Astrocyte (in vitro differentiated cells and primary cell): ENCODE results near the gene PKP4. TPM values are rescaled to one million over a fixed set of nuclear protein-coding genes. Genes with fewer than 3 reads are reported as not detected.

ENCODE experiments used
- DNase-seq: peaks from one replicate; pipeline ENCODE4 v3.0.0-alpha.2; 2010; ENCODE audit warnings: low read depth
- FAIRE-seq: peaks from 2 replicates; lab custom pipeline; 2011; peaks lifted over from hg19 to GRCh38; lab: Jason Lieb, UNC
- H2AFZ ChIP-seq: 2 replicates; pipeline ENCODE4 v1.6.0; 2012; ENCODE audit warnings: low read depth, low read length, inconsistent platforms
- H3K27ac ChIP-seq: 2 replicates; pipeline ENCODE4 v1.5.1; 2011; ENCODE audit warnings: low read depth, low read length, inconsistent platforms
- H3K27me3 ChIP-seq: 2 replicates; pipeline ENCODE4 v1.6.0; 2011; ENCODE audit warnings: low read length, inconsistent platforms; ENCODE audit not compliant: insufficient read depth
- H3K36me3 ChIP-seq: 2 replicates; pipeline ENCODE4 v1.5.1; 2011; ENCODE audit warnings: low read length, inconsistent platforms; ENCODE audit not compliant: insufficient read depth
- H3K4me1 ChIP-seq: 2 replicates; pipeline ENCODE4 v1.5.1; 2011; ENCODE audit warnings: low read length, inconsistent platforms; ENCODE audit not compliant: insufficient read depth
- H3K4me2 ChIP-seq: 2 replicates; pipeline ENCODE4 v1.6.0; 2012; ENCODE audit warnings: low read length, inconsistent platforms
- H3K4me3 ChIP-seq: 2 replicates; pipeline ENCODE4 v1.5.1; 2011; ENCODE audit warnings: low read depth, mild to moderate bottlenecking, low read length, inconsistent platforms; ENCODE audit not compliant: insufficient read depth
- H3K79me2 ChIP-seq: 2 replicates; pipeline ENCODE4 v1.6.0; 2012; ENCODE audit warnings: mild to moderate bottlenecking, low read length, inconsistent platforms; ENCODE audit not compliant: insufficient read depth
- H3K9ac ChIP-seq: 2 replicates; pipeline ENCODE4 v1.6.0; 2012; ENCODE audit warnings: mild to moderate bottlenecking, low read length, inconsistent platforms
- H3K9me3 ChIP-seq: 2 replicates; pipeline ENCODE4 v1.5.1; 2012; ENCODE audit warnings: low read depth, mild to moderate bottlenecking, low read length, inconsistent platforms; ENCODE audit not compliant: insufficient read depth
- H4K20me1 ChIP-seq: 2 replicates; pipeline ENCODE4 v1.6.0; 2012; ENCODE audit warnings: low read length, inconsistent platforms; ENCODE audit not compliant: insufficient read depth
- H3K27ac Mint-ChIP-seq: one replicate; pipeline ENCODE4 v1.8.0; 2021; ENCODE audit warnings: mild to moderate bottlenecking, mixed read lengths; ENCODE audit not compliant: unreplicated experiment
- H3K27me3 Mint-ChIP-seq: one replicate; pipeline ENCODE4 v1.8.0; 2021; ENCODE audit warnings: low read depth, mixed read lengths; ENCODE audit not compliant: unreplicated experiment
- H3K36me3 Mint-ChIP-seq: one replicate; pipeline ENCODE4 v1.8.0; 2021; ENCODE audit warnings: low read depth, mixed read lengths; ENCODE audit not compliant: unreplicated experiment
- H3K4me1 Mint-ChIP-seq: one replicate; pipeline ENCODE4 v1.8.0; 2021; ENCODE audit warnings: low read depth, mixed read lengths; ENCODE audit not compliant: unreplicated experiment
- H3K4me3 Mint-ChIP-seq: one replicate; pipeline ENCODE4 v1.8.0; 2021; ENCODE audit warnings: mild to moderate bottlenecking, moderate library complexity, mixed read lengths; ENCODE audit not compliant: unreplicated experiment
- H3K9me3 Mint-ChIP-seq: one replicate; pipeline ENCODE4 v1.8.0; 2021; ENCODE audit warnings: mild to moderate bottlenecking, mixed read lengths; ENCODE audit not compliant: unreplicated experiment
- CTCF ChIP-seq: IDR thresholded peaks from 2 replicates; pipeline ENCODE4 v1.5.1; 2011; ENCODE audit warnings: low read depth, mild to moderate bottlenecking, inconsistent platforms, low read length, moderate library complexity; ENCODE audit not compliant: insufficient read depth
- EZH2 ChIP-seq: IDR thresholded peaks from 2 replicates; pipeline ENCODE4 v1.6.1; 2012; ENCODE audit warnings: mild to moderate bottlenecking, low read length, inconsistent platforms; ENCODE audit not compliant: insufficient read depth
- total RNA-seq: library from RNA; stranded (reverse); gene quantifications from 2 replicates; pipeline ENCODE4 v1.2.1, GENCODE V29; 2021

PKP4 gene
- total RNA-seq, 1 donor from 2014 or later = 38.4 TPM

- no peaks in the 10 kb centered on the region for H3K36me3 ChIP-seq
- H3K9ac ChIP-seq = no peak overlapping the region
- H3K4me1 Mint-ChIP-seq = peaks cover 7% of the 10 kb centered on the region
- H3K36me3 Mint-ChIP-seq = no peaks in the 10 kb centered on the region
- no peak overlapping the region for H3K4me3 ChIP-seq
- no peak for TF ChIP-seq EZH2
- no peak for TF ChIP-seq CTCF
- H3K9me3 Mint-ChIP-seq = peaks cover 5% of the 10 kb centered on the region
- no peaks in the 10 kb centered on the region for H3K4me1 ChIP-seq
- no peaks in the 10 kb centered on the region for H4K20me1 ChIP-seq
- no peaks in the 10 kb centered on the region for H3K9me3 ChIP-seq
- H2AFZ ChIP-seq = no peak overlapping the region
- peaks cover 2% of the 10 kb centered on the region for H3K27me3 ChIP-seq
- no peak overlapping the region for H3K27ac ChIP-seq
- FAIRE-seq (no peak), DNase-seq (no peak)
- H3K27ac Mint-ChIP-seq = no peak overlapping the region
- H3K79me2 ChIP-seq = no peaks in the 10 kb centered on the region
- H3K4me2 ChIP-seq = no peak overlapping the region
- no peaks in the 10 kb centered on the region for H3K27me3 Mint-ChIP-seq
- no peak overlapping the region for H3K4me3 Mint-ChIP-seq
These were observed 258.6 kb downstream of the PKP4 start for GRCh38 chr2:158715357-158715756.

DNA sequence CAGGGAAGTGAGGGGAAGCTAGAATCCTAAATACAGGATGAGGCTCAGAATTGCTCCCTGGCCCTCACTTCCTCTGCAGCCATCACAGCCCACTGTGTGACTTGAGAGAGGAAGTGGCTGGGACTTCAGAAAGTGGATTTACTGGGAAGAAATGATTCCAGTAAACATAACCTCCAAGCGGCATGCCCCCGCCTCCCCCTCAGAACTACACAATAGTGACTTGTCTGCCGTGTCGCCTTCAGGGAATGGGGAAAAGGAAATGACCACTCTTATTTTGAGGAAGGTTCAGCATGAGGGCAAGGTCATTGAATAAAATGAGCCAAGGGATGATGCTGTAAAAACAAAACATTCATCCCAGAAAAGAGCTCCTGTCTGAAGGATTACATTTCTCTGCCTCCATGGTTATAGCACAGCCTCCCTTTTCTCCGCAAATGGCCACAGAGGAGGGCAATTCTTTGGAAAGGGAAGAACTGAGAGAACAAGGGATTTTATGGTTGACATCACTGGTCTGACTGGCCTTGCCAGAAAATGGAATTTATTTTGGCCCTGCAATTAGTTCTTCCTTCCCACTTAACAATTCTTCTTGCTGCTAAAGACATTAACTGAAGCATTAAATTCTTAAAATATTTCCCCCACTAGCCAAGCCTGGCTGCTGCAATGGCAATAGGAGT, 259.5 kb downstream of the PKP4 start:
- peak overlapping the region; percentile 55 for H2AFZ ChIP-seq
- peaks cover 7% of the 10 kb centered on the region for H3K4me1 Mint-ChIP-seq
- peaks cover 3% of the 10 kb centered on the region for H3K27me3 ChIP-seq
- no peaks in the 10 kb centered on the region for H3K27me3 Mint-ChIP-seq
- H3K4me1 ChIP-seq = no peaks in the 10 kb centered on the region
- no peaks in the 10 kb centered on the region for H3K79me2 ChIP-seq
- H3K36me3 Mint-ChIP-seq = no peaks in the 10 kb centered on the region
- no peak overlapping the region for H3K27ac ChIP-seq
- H3K4me3 ChIP-seq = no peak overlapping the region
- no peak overlapping the region for H3K4me3 Mint-ChIP-seq
- peaks cover 5% of the 10 kb centered on the region for H3K9me3 Mint-ChIP-seq
- no peak overlapping the region for H3K27ac Mint-ChIP-seq
- H3K9ac ChIP-seq = no peak overlapping the region
- peak; percentile 53 for DNase-seq
- TF ChIP-seq CTCF = no peak
- no peak for TF ChIP-seq EZH2
- no peaks in the 10 kb centered on the region for H3K9me3 ChIP-seq
- H4K20me1 ChIP-seq = no peaks in the 10 kb centered on the region
- no peak for FAIRE-seq
- no peaks in the 10 kb centered on the region for H3K36me3 ChIP-seq
- H3K4me2 ChIP-seq = peak overlapping the region; percentile 23

DNA sequence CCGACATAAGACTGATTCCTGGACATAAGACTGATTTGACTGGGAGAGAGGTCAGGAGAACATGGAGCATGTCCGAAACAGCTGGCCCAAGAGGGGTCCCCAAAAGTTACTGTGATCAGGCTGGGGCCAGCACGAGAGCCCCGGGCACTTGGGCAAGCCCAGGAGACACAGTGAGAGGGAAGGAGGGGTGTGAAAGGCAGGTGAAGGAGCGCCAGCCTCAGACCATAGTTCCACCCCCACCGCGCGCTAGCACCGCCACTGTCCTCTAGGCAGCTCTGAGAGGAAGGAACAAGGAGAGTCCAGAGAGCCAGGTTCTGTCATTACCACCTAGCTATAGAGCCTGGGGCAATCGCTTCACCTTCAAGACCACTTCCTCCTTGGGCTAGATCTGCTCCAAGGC, 260.2 kb downstream of the PKP4 start:
- no peak overlapping the region for H3K27ac ChIP-seq
- H3K36me3 Mint-ChIP-seq = no peaks in the 10 kb centered on the region
- H3K9me3 ChIP-seq = no peaks in the 10 kb centered on the region
- H3K4me1 ChIP-seq = no peaks in the 10 kb centered on the region
- no peaks in the 10 kb centered on the region for H4K20me1 ChIP-seq
- H3K79me2 ChIP-seq = no peaks in the 10 kb centered on the region
- H3K36me3 ChIP-seq = no peaks in the 10 kb centered on the region
- FAIRE-seq (no peak), DNase-seq (no peak)
- H3K4me3 Mint-ChIP-seq = no peak overlapping the region
- H3K9me3 Mint-ChIP-seq = peaks cover 3% of the 10 kb centered on the region
- H2AFZ ChIP-seq = no peak overlapping the region
- peaks cover 3% of the 10 kb centered on the region for H3K27me3 ChIP-seq
- no peak overlapping the region for H3K4me3 ChIP-seq
- no peak overlapping the region for H3K27ac Mint-ChIP-seq
- no peak overlapping the region for H3K4me2 ChIP-seq
- H3K27me3 Mint-ChIP-seq = no peaks in the 10 kb centered on the region
- H3K9ac ChIP-seq = no peak overlapping the region
- no peak for TF ChIP-seq EZH2
- no peak for TF ChIP-seq CTCF
- peaks cover 7% of the 10 kb centered on the region for H3K4me1 Mint-ChIP-seq
